ENCODE measurements around the gene TFDP2. TPM values are rescaled to one million over a fixed set of nuclear protein-coding genes. Genes with fewer than 3 reads are reported as not detected.

The TFDP2 gene
- total RNA-seq, 2 experiments from 2014 or later, result 33.1 to 34.2 TPM

- Histone ChIP-seq H3K27ac (ENCODE audit: low read depth in 1 of 2, low read length in 2 of 2) (no peak overlapping the region), H3K4me1 (ENCODE audit: insufficient read depth, low read length) (no peaks in the 10 kb centered on the region), H3K27me3 (ENCODE audit: control insufficient read depth in 1 of 2, insufficient read depth in 2 of 2, low read length in 2 of 2) (no peaks in the 10 kb centered on the region), H3K9me3 (ENCODE audit: control insufficient read depth in 1 of 2, insufficient read depth in 1 of 2, low read length in 2 of 2) (no peaks in the 10 kb centered on the region), H3K4me3 (ENCODE audit: low read length) (no peak overlapping the region), H3K36me3 (ENCODE audit: insufficient read depth, low read length) (peaks cover 4% of the 10 kb centered on the region)
- Mint-ChIP-seq H3K4me3 (no peak overlapping the region), H3K36me3 (ENCODE audit: low read depth) (peaks cover 18% of the 10 kb centered on the region), H3K4me1 (ENCODE audit: low read depth) (no peaks in the 10 kb centered on the region), H3K9me3 (no peaks in the 10 kb centered on the region), H3K27ac (no peak overlapping the region), H3K27me3 (no peaks in the 10 kb centered on the region)
- DNase-seq (no peak), ATAC-seq (ENCODE audit: poor library complexity) (no peak)
- ChIA-PET POLR2A (no interaction called here), CTCF (no interaction called here)
- no peak for TF ChIP-seq CTCF (IDR thresholded peaks at IDR 0.05)
- intact Hi-C loops (cut with DNase I, micrococcal nuclease), result no loop called here
These were observed 96.1 kb downstream of the TFDP2 start for GRCh38 chr3:142053244-142053643.

GRCh38 chr3:142051351-142051750 is 98.0 kb downstream of the TFDP2 start:
- Mint-ChIP-seq H3K4me1 (ENCODE audit: low read depth) (no peaks in the 10 kb centered on the region), H3K27me3 (no peaks in the 10 kb centered on the region), H3K27ac (no peak overlapping the region), H3K9me3 (no peaks in the 10 kb centered on the region), H3K36me3 (ENCODE audit: low read depth) (peaks cover 18% of the 10 kb centered on the region), H3K4me3 (no peak overlapping the region)
- H3K9me3 ChIP-seq (ENCODE audit: control insufficient read depth in 1 of 2, insufficient read depth in 1 of 2, low read length in 2 of 2), result no peaks in the 10 kb centered on the region
- DNase-seq (no peak), ATAC-seq (ENCODE audit: poor library complexity) (no peak)
- intact Hi-C loops (cut with DNase I, micrococcal nuclease), result no loop called here
- no peaks in the 10 kb centered on the region for H3K27me3 ChIP-seq (ENCODE audit: control insufficient read depth in 1 of 2, insufficient read depth in 2 of 2, low read length in 2 of 2)
- H3K4me1 ChIP-seq (ENCODE audit: insufficient read depth, low read length), result no peaks in the 10 kb centered on the region
- H3K36me3 ChIP-seq (ENCODE audit: insufficient read depth, low read length), result peaks cover 4% of the 10 kb centered on the region
- ChIA-PET POLR2A (no interaction called here), CTCF (no interaction called here)
- H3K27ac ChIP-seq (ENCODE audit: low read depth in 1 of 2, low read length in 2 of 2), result no peak overlapping the region
- no peak for TF ChIP-seq CTCF (IDR thresholded peaks at IDR 0.05)
- no peak overlapping the region for H3K4me3 ChIP-seq (ENCODE audit: low read length)

- no peaks in the 10 kb centered on the region for H3K27me3 Mint-ChIP-seq
- Histone ChIP-seq H3K36me3 (ENCODE audit: insufficient read depth, low read length) (peaks cover 4% of the 10 kb centered on the region), H3K4me3 (ENCODE audit: low read length) (no peak overlapping the region), H3K27ac (ENCODE audit: low read depth in 1 of 2, low read length in 2 of 2) (no peak overlapping the region), H3K27me3 (ENCODE audit: control insufficient read depth in 1 of 2, insufficient read depth in 2 of 2, low read length in 2 of 2) (no peaks in the 10 kb centered on the region), H3K4me1 (ENCODE audit: insufficient read depth, low read length) (no peaks in the 10 kb centered on the region), H3K9me3 (ENCODE audit: control insufficient read depth in 1 of 2, insufficient read depth in 1 of 2, low read length in 2 of 2) (no peaks in the 10 kb centered on the region)
- ATAC-seq (ENCODE audit: poor library complexity) (no peak), DNase-seq (no peak)
- CTCF ChIA-PET, result no interaction called here
- H3K36me3 Mint-ChIP-seq (ENCODE audit: low read depth), result no peaks in the 10 kb centered on the region
- no peaks in the 10 kb centered on the region for H3K9me3 Mint-ChIP-seq
- H3K4me1 Mint-ChIP-seq (ENCODE audit: low read depth), result no peaks in the 10 kb centered on the region
- intact Hi-C loops (cut with DNase I, micrococcal nuclease), result no loop called here
- POLR2A ChIA-PET, result interaction anchor here (0.6 kb wide), 1 partner anchor 12 kb away, joined by 3 read pairs; no protein-coding TSS in a partner anchor
- TF ChIP-seq CTCF (IDR thresholded peaks at IDR 0.05), result no peak
- no peak overlapping the region for H3K27ac Mint-ChIP-seq
- H3K4me3 Mint-ChIP-seq, result no peak overlapping the region
These were observed 102.3 kb downstream of the TFDP2 start for GRCh38 chr3:142047021-142047369.

All from CD4-positive, alpha-beta T cell (primary cell).